Hematopoietic multipotent progenitor cell treated with erythropoietin and hydrocortisone succinate and interleukin-3 and kit ligand, for 15 days (in vitro differentiated cells): ENCODE results near the gene TSC2.
"Not testable (repeated sequence)": the region's sequence is repeated elsewhere in the genome, so short reads cannot be mapped to it uniquely, and the experiment has no call there.

ENCODE experiments used
- DNase-seq: peaks from one replicate; pipeline ENCODE4 v3.0.0-alpha.2; 2015; ENCODE audit warnings: low spot score

Gene TSC2

GRCh38 chr16:2086812-2087747 lies 39.3 kb downstream of the TSC2 start:
- no peak for DNase-seq

DNA sequence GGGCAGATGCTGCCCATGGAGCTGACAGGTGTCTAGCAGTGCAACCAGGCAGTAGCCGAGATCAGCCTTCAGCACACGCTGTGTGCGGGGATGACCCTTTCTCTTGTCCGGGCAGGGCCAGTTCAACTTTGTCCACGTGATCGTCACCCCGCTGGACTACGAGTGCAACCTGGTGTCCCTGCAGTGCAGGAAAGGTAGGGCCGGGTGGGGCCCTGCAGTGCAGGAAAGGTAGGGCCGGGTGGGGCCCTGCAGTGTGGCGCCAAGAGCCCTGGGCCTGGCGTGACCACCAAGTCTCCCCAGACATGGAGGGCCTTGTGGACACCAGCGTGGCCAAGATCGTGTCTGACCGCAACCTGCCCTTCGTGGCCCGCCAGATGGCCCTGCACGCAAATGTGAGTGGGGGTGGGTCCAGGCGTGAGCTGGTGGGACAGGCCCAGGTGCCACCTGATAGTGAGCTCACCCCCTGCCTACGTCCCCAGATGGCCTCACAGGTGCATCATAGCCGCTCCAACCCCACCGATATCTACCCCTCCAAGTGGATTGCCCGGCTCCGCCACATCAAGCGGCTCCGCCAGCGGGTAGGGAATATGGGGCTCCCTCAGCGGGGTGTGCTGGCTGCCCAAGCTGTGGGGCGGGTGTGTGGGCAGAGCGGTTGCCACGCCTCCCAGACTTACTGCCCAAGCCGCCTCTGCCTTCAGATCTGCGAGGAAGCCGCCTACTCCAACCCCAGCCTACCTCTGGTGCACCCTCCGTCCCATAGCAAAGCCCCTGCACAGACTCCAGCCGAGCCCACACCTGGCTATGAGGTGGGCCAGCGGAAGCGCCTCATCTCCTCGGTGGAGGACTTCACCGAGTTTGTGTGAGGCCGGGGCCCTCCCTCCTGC lies 40.2 kb downstream of the TSC2 start:
- DNase-seq, result no peak

DNA sequence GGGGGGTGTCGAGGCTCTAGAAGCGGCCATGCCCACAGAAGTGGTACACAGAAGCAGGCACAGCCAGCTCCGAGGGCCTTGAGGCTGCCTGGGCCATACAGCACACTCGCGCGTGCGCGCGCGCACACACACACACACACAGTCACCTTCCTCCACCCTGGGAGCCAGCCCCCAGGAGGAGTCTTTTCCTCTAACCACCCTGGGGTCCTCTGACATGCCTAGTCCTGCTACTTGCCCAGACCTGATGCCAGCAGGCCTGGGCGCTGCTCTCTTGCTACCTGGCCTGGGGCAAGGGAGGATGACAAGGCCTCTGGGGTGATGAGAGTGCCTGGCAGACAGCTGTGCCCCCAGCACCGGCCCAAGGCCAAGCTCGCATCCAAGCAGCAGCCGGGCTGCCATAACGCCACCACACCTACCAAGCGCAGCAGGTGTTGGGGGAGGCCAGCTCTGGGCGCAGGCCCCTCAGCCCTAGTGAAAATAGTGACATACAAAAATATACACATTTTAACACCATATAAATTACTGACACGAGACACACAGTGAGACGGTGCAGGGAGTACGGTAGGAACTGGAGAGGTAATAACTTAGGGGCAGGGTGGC lies 41.1 kb downstream of the TSC2 start:
- DNase-seq, result no peak

DNA sequence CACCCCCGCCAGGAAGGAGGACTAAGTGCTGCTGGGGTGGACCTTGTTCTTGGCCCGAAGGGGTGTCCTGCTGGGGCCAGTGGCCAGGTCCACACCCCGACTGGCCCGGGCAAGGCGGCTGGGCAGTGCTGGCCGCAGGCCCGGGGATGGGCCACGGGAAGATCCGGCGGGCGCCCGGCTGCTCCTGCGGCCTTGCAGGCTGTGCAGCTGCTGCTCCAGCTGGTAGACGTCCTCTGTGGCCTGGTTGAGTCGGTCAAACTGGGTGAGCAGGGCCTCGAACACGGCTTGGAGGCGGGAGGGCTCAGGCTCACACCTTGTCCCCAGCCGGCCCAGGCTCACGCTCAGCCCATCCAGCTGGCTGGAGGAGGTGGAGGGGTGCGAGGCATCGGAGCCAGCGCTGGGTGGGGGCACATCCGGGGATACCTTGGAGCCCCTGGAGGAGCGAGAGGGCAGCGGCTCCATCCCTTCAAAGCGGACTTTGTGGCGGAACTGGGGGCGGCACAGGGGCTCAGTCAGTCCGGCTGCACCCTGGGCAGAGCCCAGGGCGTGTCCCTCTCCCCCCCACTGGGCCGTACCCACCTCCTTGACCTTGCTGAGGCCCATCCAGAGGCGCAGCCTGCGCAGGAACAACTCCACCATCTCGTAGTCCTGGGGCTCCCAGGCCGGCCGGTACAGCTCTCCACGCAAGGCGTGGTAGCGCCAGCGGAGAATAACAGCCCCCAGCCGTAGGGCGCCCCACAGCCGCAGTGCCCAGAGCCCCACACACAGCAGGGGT lies 42.1 kb downstream of the TSC2 start:
- no peak for DNase-seq

GRCh38 chr16:2090481-2090776 lies 42.6 kb downstream of the TSC2 start:
- no peak for DNase-seq

- DNase-seq, result no peak
Observed at GRCh38 chr16:2090777-2091546, 43.2 kb downstream of the TSC2 start.

GRCh38 chr16:2091547-2092255 lies 43.9 kb downstream of the TSC2 start:
- no peak for DNase-seq

- DNase-seq, result no peak
Observed at GRCh38 chr16:2092256-2092620, 44.5 kb downstream of the TSC2 start.

GRCh38 chr16:2092866-2093265 lies 45.1 kb downstream of the TSC2 start:
- DNase-seq, result no peak

- DNase-seq, result no peak
Observed at GRCh38 chr16:2093793-2094192, 46.0 kb downstream of the TSC2 start.

GRCh38 chr16:2095315-2095853 lies 47.6 kb downstream of the TSC2 start:
- DNase-seq, result no peak

GRCh38 chr16:2095918-2096582 lies 48.3 kb downstream of the TSC2 start:
- no peak for DNase-seq

- DNase-seq, result no peak
Observed at GRCh38 chr16:2096853-2097595, 49.2 kb downstream of the TSC2 start.

DNA sequence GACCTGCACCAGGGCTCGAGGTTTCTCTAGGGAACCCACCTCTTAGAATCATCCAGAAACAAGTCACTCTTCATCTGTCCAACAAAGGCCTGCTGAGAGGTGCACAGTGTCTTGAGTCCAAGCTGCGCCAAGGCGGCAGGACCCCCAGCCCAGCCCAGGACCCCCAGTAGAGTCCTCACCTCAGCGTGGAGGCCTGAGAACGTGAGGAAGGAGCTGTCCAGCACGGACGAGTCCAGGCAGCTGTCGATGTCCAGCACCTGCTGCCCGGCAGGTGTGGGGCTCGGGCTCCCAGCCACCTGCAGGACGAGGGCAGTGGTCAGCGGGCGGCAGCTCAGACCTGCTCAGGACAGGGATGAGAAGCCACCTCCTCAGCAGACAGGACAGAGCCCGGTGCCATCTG lies 49.9 kb downstream of the TSC2 start:
- not testable (repeated sequence) for DNase-seq

DNA sequence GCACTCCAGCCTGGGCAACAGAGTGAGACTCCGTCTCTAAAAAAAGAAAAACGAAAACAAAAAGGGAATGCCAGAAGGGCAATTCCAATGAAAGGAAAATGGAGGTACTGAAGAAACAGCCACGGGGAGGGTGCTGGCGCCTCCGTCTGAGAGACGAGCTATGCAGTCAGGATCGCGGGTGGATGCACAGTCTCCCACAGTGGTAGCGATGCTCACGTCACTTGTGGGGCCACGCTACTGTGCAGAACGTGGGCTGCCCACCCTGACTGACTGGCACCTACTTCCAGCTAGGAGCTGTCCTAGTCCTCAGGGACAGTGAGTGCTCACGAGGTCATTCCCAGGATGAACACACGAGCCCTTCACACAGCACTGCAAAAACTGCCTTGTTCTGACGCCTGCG lies 53.8 kb downstream of the TSC2 start:
- not testable (repeated sequence) for DNase-seq

GRCh38 chr16:2102471-2102870 lies 54.7 kb downstream of the TSC2 start:
- no peak for DNase-seq

DNA sequence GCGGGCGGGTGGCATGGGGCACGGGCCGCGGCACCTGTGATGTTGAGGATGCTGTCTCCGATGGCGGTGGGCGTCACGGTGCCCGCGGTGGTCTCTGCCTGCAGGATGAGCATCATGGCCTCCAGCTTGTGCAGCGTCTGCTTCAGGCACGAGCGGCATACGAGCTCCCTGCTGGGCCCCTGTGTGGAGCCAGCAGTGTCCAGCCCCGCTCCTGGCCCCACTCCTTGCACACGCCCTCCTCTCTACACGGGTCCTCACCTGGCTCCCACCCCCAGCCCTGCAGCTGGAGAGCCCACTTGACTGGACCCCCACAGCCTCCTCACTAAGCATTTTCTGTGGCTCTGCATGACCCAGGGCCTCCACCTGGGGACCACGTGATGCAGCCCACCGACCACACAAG lies 56.7 kb downstream of the TSC2 start:
- not testable (repeated sequence) for DNase-seq

DNA sequence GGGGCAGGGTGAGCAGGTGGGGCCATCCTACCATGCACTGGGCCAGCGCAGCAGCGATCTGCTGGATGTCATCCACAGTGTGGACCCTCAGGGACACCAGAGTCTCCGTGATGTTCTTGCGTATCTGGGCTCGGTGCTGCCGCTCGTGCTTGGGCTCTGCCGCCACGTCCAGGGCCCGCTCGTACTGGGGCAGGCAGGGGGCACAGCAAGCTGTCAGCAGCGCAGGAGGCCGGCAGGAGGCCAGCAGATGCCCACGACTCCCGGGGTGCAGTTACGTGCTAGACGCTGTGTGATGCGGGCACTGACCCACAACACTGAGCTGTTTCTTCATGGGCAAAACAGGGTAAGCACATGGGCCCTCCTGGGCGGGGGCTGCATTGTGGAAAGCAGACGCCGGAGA lies 57.5 kb downstream of the TSC2 start:
- not testable (repeated sequence) for DNase-seq

GRCh38 chr16:2105769-2106168 lies 58.0 kb downstream of the TSC2 start:
- DNase-seq, result not testable (repeated sequence)
